Peyer's patch (tissue), 4 donors: ENCODE data around the gene TMEM132C.

ENCODE experiments used
- POLR2A ChIP-seq, 2 donors: fragments of 450-650 bp; IDR thresholded peaks; one replicate each; pipeline ENCODE4 v1.5.1; 2017; ENCODE audit warnings: antibody characterized with exemption in 2 of 2, mild to moderate bottlenecking in 2 of 2, moderate library complexity in 2 of 2
- TF ChIP-seq, protein P1 (sequence below), 6 experiments: fragments of 450-650 bp in 4 of 6; fragments of 200-600 bp in 2 of 6; sonication (generic) in 1 of 6; IDR thresholded peaks; one replicate each; pipeline ENCODE4 v1.5.1; 2017 to 2019; ENCODE audit warnings: antibody characterized with exemption in 6 of 6, mild to moderate bottlenecking in 3 of 6, moderate library complexity in 1 of 6

DNA sequence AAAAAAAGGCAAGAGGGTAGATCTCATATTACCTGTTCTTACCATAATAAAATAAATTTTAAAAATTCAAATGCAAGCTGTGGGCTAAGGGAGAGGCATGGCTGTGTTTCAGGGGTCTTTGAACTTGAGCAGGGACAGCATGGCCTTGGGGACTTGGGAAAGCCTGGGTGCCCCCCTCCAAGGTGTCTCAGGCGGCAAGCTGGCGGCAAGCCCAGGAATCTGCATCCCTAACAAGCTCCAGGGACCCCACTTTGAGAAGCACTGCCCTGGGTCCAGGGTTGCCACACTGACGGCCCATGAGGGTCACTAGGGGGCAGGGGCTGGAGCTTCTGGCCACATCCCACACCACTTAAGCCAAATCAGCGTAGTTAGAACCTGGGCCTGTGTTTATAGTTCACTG is 363.0 kb downstream of the TMEM132C start:
- TF ChIP-seq, protein P1, sequence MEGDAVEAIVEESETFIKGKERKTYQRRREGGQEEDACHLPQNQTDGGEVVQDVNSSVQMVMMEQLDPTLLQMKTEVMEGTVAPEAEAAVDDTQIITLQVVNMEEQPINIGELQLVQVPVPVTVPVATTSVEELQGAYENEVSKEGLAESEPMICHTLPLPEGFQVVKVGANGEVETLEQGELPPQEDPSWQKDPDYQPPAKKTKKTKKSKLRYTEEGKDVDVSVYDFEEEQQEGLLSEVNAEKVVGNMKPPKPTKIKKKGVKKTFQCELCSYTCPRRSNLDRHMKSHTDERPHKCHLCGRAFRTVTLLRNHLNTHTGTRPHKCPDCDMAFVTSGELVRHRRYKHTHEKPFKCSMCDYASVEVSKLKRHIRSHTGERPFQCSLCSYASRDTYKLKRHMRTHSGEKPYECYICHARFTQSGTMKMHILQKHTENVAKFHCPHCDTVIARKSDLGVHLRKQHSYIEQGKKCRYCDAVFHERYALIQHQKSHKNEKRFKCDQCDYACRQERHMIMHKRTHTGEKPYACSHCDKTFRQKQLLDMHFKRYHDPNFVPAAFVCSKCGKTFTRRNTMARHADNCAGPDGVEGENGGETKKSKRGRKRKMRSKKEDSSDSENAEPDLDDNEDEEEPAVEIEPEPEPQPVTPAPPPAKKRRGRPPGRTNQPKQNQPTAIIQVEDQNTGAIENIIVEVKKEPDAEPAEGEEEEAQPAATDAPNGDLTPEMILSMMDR (IDR thresholded peaks at IDR 0.05) = no peak
- TF ChIP-seq POLR2A (IDR thresholded peaks at IDR 0.05) = no peak
